GM03348 (cell line): ENCODE results near the gene PLD3.
"Not testable (repeated sequence)": the region's sequence is repeated elsewhere in the genome, so short reads cannot be mapped to it uniquely, and the experiment has no call there.

Source experiments
- DNase-seq: peaks from one replicate; pipeline ENCODE4 v3.0.0; 2012; ENCODE audit warnings: low spot score

Gene PLD3

GRCh38 chr19:40365613-40366401, 17.3 kb downstream of the PLD3 start:
- DNase-seq = peak; percentile 90

GRCh38 chr19:40366697-40367561, 18.4 kb downstream of the PLD3 start:
- DNase-seq = no peak

- no peak for DNase-seq
Measured at GRCh38 chr19:40367577-40368434, 19.3 kb downstream of the PLD3 start.

- DNase-seq = no peak
Measured at GRCh38 chr19:40369797-40370196, 21.3 kb downstream of the PLD3 start.

GRCh38 chr19:40370253-40370652, 21.8 kb downstream of the PLD3 start:
- not testable (repeated sequence) for DNase-seq

GRCh38 chr19:40370997-40371801, 22.7 kb downstream of the PLD3 start:
- DNase-seq = no peak

- DNase-seq = no peak
Measured at GRCh38 chr19:40371802-40372122, 23.3 kb downstream of the PLD3 start.

- no peak for DNase-seq
Measured at GRCh38 chr19:40374084-40374483, 25.6 kb downstream of the PLD3 start.

- no peak for DNase-seq
Measured at GRCh38 chr19:40376286-40376862, 27.9 kb downstream of the PLD3 start.

GRCh38 chr19:40377876-40378385, 29.4 kb downstream of the PLD3 start:
- DNase-seq = no peak

GRCh38 chr19:40378509-40378908, 30.0 kb downstream of the PLD3 start:
- DNase-seq = no peak

- DNase-seq = no peak
Measured at GRCh38 chr19:40379446-40380198, 31.1 kb downstream of the PLD3 start.

GRCh38 chr19:40380199-40381037, 31.9 kb downstream of the PLD3 start:
- no peak for DNase-seq

GRCh38 chr19:40381321-40381720, 32.8 kb downstream of the PLD3 start:
- DNase-seq = no peak

GRCh38 chr19:40383668-40384248, 35.3 kb downstream of the PLD3 start:
- DNase-seq = no peak

GRCh38 chr19:40387155-40387554, 38.7 kb downstream of the PLD3 start:
- no peak for DNase-seq

GRCh38 chr19:40388481-40388880, 40.0 kb downstream of the PLD3 start:
- DNase-seq = no peak

GRCh38 chr19:40389404-40390083, 41.0 kb downstream of the PLD3 start:
- DNase-seq = no peak
